GM18511 (cell line): ENCODE data around the gene EIF4G1.
"Not testable (repeated sequence)": the region's sequence is repeated elsewhere in the genome, so short reads cannot be mapped to it uniquely, and the experiment has no call there.

Experiments
- ATAC-seq: cut with Tn5 transposase; IDR thresholded peaks from one replicate; pipeline ENCODE4 v1.9.1; 2021; ENCODE audit warnings: mild to moderate bottlenecking, moderate library complexity; ENCODE audit not compliant: unreplicated experiment

Gene EIF4G1, protein sequence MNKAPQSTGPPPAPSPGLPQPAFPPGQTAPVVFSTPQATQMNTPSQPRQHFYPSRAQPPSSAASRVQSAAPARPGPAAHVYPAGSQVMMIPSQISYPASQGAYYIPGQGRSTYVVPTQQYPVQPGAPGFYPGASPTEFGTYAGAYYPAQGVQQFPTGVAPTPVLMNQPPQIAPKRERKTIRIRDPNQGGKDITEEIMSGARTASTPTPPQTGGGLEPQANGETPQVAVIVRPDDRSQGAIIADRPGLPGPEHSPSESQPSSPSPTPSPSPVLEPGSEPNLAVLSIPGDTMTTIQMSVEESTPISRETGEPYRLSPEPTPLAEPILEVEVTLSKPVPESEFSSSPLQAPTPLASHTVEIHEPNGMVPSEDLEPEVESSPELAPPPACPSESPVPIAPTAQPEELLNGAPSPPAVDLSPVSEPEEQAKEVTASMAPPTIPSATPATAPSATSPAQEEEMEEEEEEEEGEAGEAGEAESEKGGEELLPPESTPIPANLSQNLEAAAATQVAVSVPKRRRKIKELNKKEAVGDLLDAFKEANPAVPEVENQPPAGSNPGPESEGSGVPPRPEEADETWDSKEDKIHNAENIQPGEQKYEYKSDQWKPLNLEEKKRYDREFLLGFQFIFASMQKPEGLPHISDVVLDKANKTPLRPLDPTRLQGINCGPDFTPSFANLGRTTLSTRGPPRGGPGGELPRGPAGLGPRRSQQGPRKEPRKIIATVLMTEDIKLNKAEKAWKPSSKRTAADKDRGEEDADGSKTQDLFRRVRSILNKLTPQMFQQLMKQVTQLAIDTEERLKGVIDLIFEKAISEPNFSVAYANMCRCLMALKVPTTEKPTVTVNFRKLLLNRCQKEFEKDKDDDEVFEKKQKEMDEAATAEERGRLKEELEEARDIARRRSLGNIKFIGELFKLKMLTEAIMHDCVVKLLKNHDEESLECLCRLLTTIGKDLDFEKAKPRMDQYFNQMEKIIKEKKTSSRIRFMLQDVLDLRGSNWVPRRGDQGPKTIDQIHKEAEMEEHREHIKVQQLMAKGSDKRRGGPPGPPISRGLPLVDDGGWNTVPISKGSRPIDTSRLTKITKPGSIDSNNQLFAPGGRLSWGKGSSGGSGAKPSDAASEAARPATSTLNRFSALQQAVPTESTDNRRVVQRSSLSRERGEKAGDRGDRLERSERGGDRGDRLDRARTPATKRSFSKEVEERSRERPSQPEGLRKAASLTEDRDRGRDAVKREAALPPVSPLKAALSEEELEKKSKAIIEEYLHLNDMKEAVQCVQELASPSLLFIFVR (N-terminal part only)

DNA sequence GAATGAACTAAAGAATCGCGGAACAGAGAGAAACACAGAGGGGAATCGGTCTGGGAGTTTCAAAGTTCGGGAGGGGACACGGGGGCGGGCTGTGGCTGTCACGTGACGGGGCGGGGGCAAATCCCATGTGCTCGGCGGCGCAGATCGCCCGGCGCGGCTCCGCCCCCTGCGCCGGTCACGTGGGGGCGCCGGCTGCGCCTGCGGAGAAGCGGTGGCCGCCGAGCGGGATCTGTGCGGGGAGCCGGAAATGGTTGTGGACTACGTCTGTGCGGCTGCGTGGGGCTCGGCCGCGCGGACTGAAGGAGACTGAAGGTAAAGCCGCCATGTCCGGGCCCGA lies at the start of gene EIF4G1:
EIF4G1 (plus strand) TSS at position 244 of the 337 bp plus-strand sequence. CDS start 1,191 bp downstream, outside the sequence.
- ATAC-seq = peak; percentile 86

- not testable (repeated sequence) for ATAC-seq
These were observed 47.2 kb upstream of the EIF4G1 start for GRCh38 chr3:184267249-184267648.

- no peak for ATAC-seq
These were observed 42.1 kb upstream of the EIF4G1 start for GRCh38 chr3:184272269-184272668.

- ATAC-seq = no peak
These were observed 39.1 kb upstream of the EIF4G1 start for GRCh38 chr3:184275381-184275701.

- ATAC-seq = no peak
These were observed 38.2 kb upstream of the EIF4G1 start, which contains the start of gene ECE2 for GRCh38 chr3:184275961-184276910. Gene ECE2 (plus strand): TSS chr3:184276022. CDS start chr3:184276154, 132 bp downstream.

DNA sequence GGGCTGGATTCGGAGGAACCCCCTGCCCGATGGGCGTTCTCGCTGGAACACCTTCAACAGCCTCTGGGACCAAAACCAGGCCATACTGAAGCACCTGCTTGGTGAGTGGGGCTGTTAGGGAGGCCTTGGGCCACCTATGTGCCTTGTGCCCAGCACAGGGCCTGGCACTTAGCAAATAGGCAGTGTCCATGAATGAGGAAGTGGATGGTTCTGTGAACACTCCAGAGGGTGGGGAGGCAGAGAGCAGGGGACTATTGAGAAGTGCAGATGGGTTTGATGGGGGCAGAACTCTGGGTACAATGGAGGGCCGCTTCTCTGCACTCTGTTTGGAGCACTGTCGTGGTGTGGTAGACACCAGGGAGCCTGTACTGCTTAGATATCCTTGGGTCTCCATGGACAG lies 37.0 kb upstream of the EIF4G1 start:
- no peak for ATAC-seq

DNA sequence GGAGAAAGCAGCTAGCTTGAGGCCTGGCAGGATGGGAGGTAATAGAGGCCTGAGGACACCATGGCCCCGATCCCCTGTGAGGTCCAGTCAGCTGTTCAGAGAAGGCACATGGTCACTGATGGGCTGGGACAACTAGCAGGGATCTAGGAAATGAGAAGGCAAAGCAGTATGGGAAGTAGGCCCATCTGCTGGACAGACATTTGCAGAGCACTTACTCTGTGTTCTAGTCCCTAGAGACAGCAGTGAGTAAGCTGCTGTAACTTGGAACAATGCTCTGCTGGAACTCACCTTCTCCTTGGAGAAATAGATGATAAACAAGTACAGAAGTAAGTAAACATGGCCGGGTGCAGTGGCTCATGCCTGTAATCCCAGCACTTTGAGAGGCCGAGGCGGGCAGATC lies 31.5 kb upstream of the EIF4G1 start:
- ATAC-seq = no peak

DNA sequence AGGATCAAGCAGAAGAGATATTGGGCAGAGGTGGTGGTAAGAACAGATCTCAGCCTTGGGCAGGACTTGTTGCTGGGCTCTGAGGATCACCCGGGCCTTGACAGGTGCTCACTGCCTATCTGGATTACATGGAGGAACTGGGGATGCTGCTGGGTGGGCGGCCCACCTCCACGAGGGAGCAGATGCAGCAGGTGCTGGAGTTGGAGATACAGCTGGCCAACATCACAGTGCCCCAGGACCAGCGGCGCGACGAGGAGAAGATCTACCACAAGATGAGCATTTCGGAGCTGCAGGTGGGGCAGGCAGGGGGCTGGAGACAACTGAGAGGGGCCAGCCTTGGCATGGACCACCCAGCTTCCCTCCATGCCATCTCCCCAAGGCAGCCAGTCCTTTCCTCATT lies 30.7 kb upstream of the EIF4G1 start:
- ATAC-seq = no peak

DNA sequence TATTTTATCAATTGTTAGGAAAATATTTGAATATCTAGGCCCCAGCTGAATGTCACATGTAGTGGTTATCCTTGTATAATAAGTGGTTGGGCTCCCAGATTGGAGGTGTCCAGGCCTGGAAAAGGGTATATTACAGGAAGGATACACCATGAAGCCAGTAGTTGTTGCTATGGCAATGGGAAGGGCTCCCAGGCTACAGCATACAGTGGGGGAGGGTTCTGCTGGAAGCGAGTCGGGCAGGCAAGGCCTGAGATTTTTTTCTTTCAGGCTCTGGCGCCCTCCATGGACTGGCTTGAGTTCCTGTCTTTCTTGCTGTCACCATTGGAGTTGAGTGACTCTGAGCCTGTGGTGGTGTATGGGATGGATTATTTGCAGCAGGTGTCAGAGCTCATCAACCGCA lies 29.7 kb upstream of the EIF4G1 start:
- no peak for ATAC-seq

GRCh38 chr3:184289426-184289938 lies 24.9 kb upstream of the EIF4G1 start:
- ATAC-seq = no peak

- ATAC-seq = no peak
These were observed 24.1 kb upstream of the EIF4G1 start for GRCh38 chr3:184290331-184290730.

DNA sequence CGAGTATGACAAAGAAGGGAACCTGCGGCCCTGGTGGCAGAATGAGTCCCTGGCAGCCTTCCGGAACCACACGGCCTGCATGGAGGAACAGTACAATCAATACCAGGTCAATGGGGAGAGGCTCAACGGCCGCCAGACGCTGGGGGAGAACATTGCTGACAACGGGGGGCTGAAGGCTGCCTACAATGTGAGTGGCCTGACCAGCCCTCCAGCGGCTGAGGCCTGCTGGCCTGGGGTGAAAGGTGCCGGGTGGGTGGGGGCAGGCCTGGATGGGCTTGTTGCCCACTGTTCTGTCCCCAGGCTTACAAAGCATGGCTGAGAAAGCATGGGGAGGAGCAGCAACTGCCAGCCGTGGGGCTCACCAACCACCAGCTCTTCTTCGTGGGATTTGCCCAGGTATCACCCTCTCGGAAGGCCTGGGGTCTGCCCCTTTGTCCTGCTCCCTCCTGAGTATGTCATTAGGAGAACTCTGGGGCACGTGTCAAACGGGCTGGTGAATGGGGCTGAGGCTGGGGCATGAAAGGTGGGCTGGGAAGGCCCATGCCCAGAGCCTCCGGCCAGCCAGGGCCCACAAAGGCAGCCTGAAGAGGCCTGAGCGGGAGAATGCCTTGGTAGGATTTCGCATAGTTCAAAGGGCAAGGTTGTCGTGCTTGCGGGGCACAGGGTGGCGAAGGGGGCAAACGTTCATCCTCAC lies 23.2 kb upstream of the EIF4G1 start:
- no peak for ATAC-seq

DNA sequence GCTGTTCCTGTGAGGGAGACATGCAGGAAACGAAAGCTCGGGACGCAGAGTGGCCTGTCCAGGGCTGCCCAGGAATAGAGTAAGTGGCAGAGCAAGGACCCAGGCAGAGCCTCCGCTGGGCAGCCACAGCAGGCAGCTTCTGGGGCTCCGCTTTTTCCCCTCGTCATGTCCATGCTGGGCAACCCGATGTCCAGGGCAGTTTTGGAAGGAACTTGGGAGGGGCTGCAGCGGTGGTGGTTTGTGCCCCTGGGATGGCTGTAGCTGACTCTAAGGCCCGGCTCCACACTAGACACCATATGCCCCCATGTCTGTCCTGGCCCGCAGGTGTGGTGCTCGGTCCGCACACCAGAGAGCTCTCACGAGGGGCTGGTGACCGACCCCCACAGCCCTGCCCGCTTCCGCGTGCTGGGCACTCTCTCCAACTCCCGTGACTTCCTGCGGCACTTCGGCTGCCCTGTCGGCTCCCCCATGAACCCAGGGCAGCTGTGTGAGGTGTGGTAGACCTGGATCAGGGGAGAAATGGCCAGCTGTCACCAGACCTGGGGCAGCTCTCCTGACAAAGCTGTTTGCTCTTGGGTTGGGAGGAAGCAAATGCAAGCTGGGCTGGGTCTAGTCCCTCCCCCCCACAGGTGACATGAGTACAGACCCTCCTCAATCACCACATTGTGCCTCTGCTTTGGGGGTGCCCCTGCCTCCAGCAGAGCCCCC lies 22.5 kb upstream of the EIF4G1 start:
- ATAC-seq = no peak

DNA sequence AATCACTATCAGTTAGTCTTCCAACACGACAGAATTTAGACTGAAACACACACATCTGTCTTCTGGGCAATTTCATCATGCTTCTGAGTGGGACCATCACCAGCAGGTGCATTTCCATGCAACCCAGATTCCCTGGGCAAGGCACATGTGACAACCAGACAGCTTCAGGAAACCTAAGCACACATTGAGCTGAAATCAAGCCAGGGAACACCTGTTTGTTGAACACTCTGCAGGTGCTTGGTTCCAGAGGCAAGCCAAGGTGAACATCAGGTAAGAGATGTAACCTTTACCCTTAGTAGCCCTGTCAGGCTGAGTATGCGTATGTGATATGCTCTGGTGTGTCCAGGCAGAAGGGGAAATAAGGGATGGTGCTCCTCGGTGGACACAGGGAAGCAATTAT lies 18.6 kb upstream of the EIF4G1 start:
- no peak for ATAC-seq

DNA sequence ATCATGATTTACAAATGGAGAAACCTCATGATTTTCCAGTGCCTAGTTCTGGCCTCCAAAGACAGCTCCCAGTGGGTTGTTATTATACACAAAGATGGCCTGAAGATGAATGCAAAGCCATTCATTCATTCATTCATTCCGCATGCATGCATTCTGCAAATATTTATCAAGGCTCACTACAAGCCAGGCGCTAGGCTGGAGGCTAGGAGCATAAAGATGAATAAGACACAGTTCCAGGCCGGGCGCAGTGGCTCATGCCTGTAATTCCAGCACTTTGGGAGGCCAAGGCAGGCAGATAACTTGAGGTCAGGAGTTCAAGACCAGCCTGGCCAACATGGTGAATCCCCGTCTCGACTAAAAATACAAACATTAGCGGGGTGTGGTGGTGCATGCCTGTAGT lies 17.8 kb upstream of the EIF4G1 start:
- ATAC-seq = no peak

- ATAC-seq = peak; percentile 92
These were observed 15.5 kb upstream of the EIF4G1 start, which contains the start of gene PSMD2 for GRCh38 chr3:184298759-184299487. Gene PSMD2 (plus strand): TSS chr3:184299241. CDS start chr3:184299267, 26 bp downstream.

DNA sequence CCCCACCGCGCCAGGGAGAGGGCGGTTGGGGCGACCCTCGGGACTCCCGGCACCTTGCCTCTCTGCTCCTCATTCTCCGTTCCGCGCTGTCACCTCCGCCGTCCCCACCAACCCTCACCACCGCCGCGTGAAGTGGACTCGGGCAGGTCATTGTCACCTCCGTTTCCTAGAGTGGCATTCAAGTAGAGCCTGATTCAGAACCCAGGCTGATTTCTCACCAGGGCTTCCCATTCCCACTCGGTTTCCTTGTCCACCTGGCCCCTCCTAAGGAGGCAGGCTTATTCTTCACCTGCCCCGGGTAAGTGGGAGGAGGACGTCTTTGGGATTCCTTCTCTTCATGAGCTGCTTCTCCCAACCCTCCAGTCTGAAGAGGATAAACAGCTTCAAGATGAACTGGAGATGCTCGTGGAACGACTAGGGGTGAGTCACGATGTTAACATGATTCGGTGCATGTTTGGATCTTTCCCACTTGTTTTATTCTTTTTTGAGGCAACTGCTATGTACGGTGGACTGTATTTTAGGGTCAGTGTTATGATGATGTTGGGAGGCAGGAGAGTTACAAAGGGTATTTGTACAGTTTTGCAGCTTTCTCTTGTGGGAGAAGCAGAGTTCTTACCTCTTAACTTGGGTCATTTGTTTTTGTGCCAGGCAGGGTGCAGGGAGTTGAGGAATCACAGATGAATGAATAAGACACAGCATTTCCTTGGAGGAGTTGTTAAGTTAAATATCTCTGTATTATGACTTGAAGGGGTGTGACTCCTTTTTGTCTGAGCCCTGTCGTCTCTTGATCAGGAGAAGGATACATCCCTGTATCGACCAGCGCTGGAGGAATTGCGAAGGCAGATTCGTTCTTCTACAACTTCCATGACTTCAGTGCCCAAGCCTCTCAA lies 14.7 kb upstream of the EIF4G1 start:
- ATAC-seq = peak; percentile 9
